Measurements from ENCODE around the gene EIF3J.

DNA sequence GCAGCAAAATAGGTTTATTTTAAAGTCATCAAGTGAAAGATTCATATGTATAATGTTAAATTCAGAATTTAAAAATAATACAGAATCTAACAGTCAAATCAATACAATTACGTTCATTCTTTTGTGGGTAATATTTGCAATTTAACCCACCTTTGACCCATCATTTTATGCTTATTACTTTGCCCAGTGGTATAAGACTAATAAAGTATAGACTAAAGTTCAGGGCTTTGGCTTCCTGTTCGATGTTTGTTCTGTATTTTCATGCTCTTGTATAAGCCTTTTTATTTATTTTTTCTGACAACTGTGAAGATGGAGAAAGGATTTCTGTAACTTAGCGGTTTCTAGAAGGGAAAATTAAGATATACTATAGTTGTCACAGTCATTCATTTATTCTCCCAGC is 44.3 kb upstream of the EIF3J start:
- TF ChIP-seq, protein P1, sequence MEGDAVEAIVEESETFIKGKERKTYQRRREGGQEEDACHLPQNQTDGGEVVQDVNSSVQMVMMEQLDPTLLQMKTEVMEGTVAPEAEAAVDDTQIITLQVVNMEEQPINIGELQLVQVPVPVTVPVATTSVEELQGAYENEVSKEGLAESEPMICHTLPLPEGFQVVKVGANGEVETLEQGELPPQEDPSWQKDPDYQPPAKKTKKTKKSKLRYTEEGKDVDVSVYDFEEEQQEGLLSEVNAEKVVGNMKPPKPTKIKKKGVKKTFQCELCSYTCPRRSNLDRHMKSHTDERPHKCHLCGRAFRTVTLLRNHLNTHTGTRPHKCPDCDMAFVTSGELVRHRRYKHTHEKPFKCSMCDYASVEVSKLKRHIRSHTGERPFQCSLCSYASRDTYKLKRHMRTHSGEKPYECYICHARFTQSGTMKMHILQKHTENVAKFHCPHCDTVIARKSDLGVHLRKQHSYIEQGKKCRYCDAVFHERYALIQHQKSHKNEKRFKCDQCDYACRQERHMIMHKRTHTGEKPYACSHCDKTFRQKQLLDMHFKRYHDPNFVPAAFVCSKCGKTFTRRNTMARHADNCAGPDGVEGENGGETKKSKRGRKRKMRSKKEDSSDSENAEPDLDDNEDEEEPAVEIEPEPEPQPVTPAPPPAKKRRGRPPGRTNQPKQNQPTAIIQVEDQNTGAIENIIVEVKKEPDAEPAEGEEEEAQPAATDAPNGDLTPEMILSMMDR (conservative IDR thresholded peaks at IDR 0.05): no peak
- no peak for TF ChIP-seq EZH2 (IDR thresholded peaks at IDR 0.05; ENCODE audit: low read depth)
